Measurements from ENCODE around the gene KRTCAP3. TPM values are rescaled to one million over a fixed set of nuclear protein-coding genes. Genes with fewer than 3 reads are reported as not detected.

The KRTCAP3 gene
- total and polyA plus RNA-seq, 9 of the 15 experiments (the other 6 are each of a cell fraction or from before 2014, with no cell fraction given) = 0.24 to 1.4 (median 0.73) TPM

- TF ChIP-seq RNF2 (IDR thresholded peaks at IDR 0.05) = peak; percentile 35; the same call in 1 of the 2 replicates
- TF ChIP-seq SMARCC2 (IDR thresholded peaks at IDR 0.05; ENCODE audit: low read depth) = 0 out of 2 replicates have a peak, but pooled peaks have one; percentile 45
- TF ChIP-seq CBX8 (IDR thresholded peaks at IDR 0.05; ENCODE audit: borderline replicate concordance, extremely low read depth, low read depth, low read length, poor library complexity, severe bottlenecking) = no peak
- TF ChIP-seq NFXL1 (CRISPR knock-in tag; IDR thresholded peaks at IDR 0.05) = no peak
- TF ChIP-seq JUND (IDR thresholded peaks at IDR 0.05; ENCODE audit: borderline replicate concordance, low read depth, low read length) = peak; percentile 80
- peak; percentile 70; the same call in 1 of the 3 replicates for TF ChIP-seq JUND (tag; IDR thresholded peaks at IDR 0.05; ENCODE audit: borderline replicate concordance, low read depth, low read length)
- peak; percentile 95 for TF ChIP-seq CBFA2T3 (IDR thresholded peaks at IDR 0.05)
- peak; percentile 92 for TF ChIP-seq CTBP1 (IDR thresholded peaks at IDR 0.05; ENCODE audit: borderline replicate concordance)
- TF ChIP-seq ZNF77 (CRISPR knock-in tag; IDR thresholded peaks at IDR 0.05) = no peak
- TF ChIP-seq CXXC5 (CRISPR knock-in tag; IDR thresholded peaks at IDR 0.05) = no peak; the same call in 1 of the 2 replicates
- TF ChIP-seq SP1 (CRISPR knock-in tag; IDR thresholded peaks at IDR 0.05) = peak; percentile 45; the same call in 1 of the 2 replicates
These were observed 805 bp upstream of the KRTCAP3 start (continued) for GRCh38 chr2:27441226-27441926.

DNA sequence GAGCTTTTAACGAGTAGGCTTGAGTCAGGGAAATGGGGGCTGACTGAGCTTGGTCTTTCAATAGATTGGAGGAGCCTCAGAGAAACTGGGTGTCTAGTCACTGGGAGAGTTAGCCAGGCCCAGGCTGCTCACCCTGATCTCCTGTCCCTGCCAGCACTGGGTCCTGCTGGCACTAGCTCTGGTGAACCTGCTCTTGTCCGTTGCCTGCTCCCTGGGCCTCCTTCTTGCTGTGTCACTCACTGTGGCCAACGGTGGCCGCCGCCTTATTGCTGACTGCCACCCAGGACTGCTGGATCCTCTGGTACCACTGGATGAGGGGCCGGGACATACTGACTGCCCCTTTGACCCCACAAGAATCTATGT is 720 bp downstream of the KRTCAP3 start:
- 85% methylated on average over 6 of the region's 6 CpGs for WGBS (ENCODE audit: insufficient coverage, low coverage, missing lambda C conversion rate)
- no peaks in the 10 kb centered on the region for H3K9me3 ChIP-seq (replicated peaks; ENCODE audit: control insufficient read depth, insufficient read depth, low read depth, low read length)
- ChIA-PET CTCF (ENCODE audit: low intra/inter-chr PET ratio) (no interaction called here), POLR2A (interaction anchor here (0.9 to 1.4 kb wide), 2 partner anchors 9 to 11 kb away, joined by 4 to 5 read pairs; no protein-coding TSS in a partner anchor)
- H3K36me3 ChIP-seq (ENCODE audit: control insufficient read depth, insufficient read depth, low read length) = peaks cover 63% of the 10 kb centered on the region
- DNase-seq (ENCODE audit: extremely low read depth in 1 of 4, low spot score in 3 of 4) (no peak), FAIRE-seq (no peak), ATAC-seq (no peak)
- intact Hi-C loops (cut with micrococcal nuclease) = no loop called here
- H3K4me3 ChIP-seq = no peak overlapping the region
- H3K27me3 ChIP-seq (ENCODE audit: control insufficient read depth in 2 of 2, insufficient read depth in 2 of 2, low read length in 2 of 2) = no peaks in the 10 kb centered on the region
- no peaks in the 10 kb centered on the region for H3K79me2 ChIP-seq (ENCODE audit: control insufficient read depth, insufficient read depth, low read length)
- peak overlapping the region; percentile 11; the same call in 1 of the 3 replicates for H3K27ac ChIP-seq (ENCODE audit: extremely low read depth, low read depth, low read length)
- H3K9ac ChIP-seq (ENCODE audit: insufficient read depth in 1 of 2, low read depth in 2 of 2, low read length in 2 of 2) = no peak overlapping the region
- no peaks in the 10 kb centered on the region for H4K20me1 ChIP-seq (replicated peaks; ENCODE audit: control insufficient read depth, insufficient read depth, low read length)
- in situ Hi-C loops (cut with MboI) = no loop called here
- no peak overlapping the region for H2AFZ ChIP-seq (ENCODE audit: low read depth, low read length)
- H3K4me1 ChIP-seq (replicated peaks in 1 of 2; ENCODE audit: control insufficient read depth in 2 of 2, insufficient read depth in 2 of 2, low read length in 2 of 2) = peaks cover 12 to 24% of the 10 kb centered on the region in 2 experiments; a peak in 4 of 5 replicates
- H3K9me1 ChIP-seq (ENCODE audit: control insufficient read depth, insufficient read depth, low read length) = peaks cover 4% of the 10 kb centered on the region
- BruUV-seq (replicated peaks) = no TSS peak
- no peak overlapping the region for H3K4me2 ChIP-seq (ENCODE audit: insufficient read depth, low read length)
- no peak for TF ChIP-seq PATZ1 (CRISPR knock-in tag; IDR thresholded peaks at IDR 0.05; ENCODE audit: borderline replicate concordance)
- no peak for TF ChIP-seq BCL6 (CRISPR knock-in tag; IDR thresholded peaks at IDR 0.05)
- TF ChIP-seq, protein P1, sequence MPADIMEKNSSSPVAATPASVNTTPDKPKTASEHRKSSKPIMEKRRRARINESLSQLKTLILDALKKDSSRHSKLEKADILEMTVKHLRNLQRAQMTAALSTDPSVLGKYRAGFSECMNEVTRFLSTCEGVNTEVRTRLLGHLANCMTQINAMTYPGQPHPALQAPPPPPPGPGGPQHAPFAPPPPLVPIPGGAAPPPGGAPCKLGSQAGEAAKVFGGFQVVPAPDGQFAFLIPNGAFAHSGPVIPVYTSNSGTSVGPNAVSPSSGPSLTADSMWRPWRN (IDR thresholded peaks at IDR 0.05; ENCODE audit: low read depth) = no peak
- TF ChIP-seq, protein P2, sequence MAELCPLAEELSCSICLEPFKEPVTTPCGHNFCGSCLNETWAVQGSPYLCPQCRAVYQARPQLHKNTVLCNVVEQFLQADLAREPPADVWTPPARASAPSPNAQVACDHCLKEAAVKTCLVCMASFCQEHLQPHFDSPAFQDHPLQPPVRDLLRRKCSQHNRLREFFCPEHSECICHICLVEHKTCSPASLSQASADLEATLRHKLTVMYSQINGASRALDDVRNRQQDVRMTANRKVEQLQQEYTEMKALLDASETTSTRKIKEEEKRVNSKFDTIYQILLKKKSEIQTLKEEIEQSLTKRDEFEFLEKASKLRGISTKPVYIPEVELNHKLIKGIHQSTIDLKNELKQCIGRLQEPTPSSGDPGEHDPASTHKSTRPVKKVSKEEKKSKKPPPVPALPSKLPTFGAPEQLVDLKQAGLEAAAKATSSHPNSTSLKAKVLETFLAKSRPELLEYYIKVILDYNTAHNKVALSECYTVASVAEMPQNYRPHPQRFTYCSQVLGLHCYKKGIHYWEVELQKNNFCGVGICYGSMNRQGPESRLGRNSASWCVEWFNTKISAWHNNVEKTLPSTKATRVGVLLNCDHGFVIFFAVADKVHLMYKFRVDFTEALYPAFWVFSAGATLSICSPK (IDR thresholded peaks at IDR 0.05; ENCODE audit: borderline replicate concordance) = no peak
- no peak for TF ChIP-seq ID3 (CRISPR knock-in tag; IDR thresholded peaks at IDR 0.05)
- TF ChIP-seq ID3 (tag; IDR thresholded peaks at IDR 0.05) = no peak
